Lung (tissue), 12 donors: Measurements from ENCODE around the gene NMB. TPM values are rescaled to one million over a fixed set of nuclear protein-coding genes. Genes with fewer than 3 reads are reported as not detected.
"Not testable (repeated sequence)": the region's sequence is repeated elsewhere in the genome, so short reads cannot be mapped to it uniquely, and the experiment has no call there.

Source experiments
- ATAC-seq: fragments of 200-7000 bp; cut with Tn5 transposase; one replicate; pipeline ENCODE4 v1.9.1; 2020; ENCODE audit warnings: moderate number of reproducible peaks; ENCODE audit not compliant: insufficient read depth, low FRiP score
- DNase-seq, 3 donors: peaks; one replicate each; pipeline ENCODE4 v3.0.0-alpha.2; 2013 to 2017
- H3K27ac ChIP-seq, 2 donors: one replicate each; pipeline ENCODE4 v1.5.1; 2013; ENCODE audit warnings: mild to moderate bottlenecking in 2 of 2, moderate library complexity in 2 of 2, control low read depth in 1 of 2, inconsistent platforms in 1 of 2, low read depth in 1 of 2, low read length in 1 of 2
- H3K27me3 ChIP-seq, 3 donors: one replicate each; pipeline ENCODE4 v1.5.1; 2013; ENCODE audit warnings: low read length in 2 of 3; ENCODE audit not compliant: control insufficient read depth in 3 of 3, insufficient read depth in 3 of 3
- H3K36me3 ChIP-seq, 4 donors: one replicate each; pipeline ENCODE4 v1.5.1; 2013; ENCODE audit warnings: low read length in 4 of 4, mild to moderate bottlenecking in 1 of 4, moderate library complexity in 1 of 4; ENCODE audit not compliant: control insufficient read depth in 4 of 4, insufficient read depth in 4 of 4
- H3K4me1 ChIP-seq, 5 donors: one replicate each; pipeline ENCODE4 v1.5.1; 2013; ENCODE audit warnings: low read length in 5 of 5, mild to moderate bottlenecking in 2 of 5, moderate library complexity in 1 of 5; ENCODE audit not compliant: control insufficient read depth in 5 of 5, insufficient read depth in 5 of 5
- H3K4me3 ChIP-seq: one replicate; pipeline ENCODE4 v1.5.1; 2013; ENCODE audit warnings: mild to moderate bottlenecking, control low read depth, moderate library complexity
- H3K9ac ChIP-seq, 2 donors: one replicate each; pipeline ENCODE4 v1.5.1; 2013; ENCODE audit warnings: low read length in 2 of 2, control low read depth in 1 of 2; ENCODE audit not compliant: insufficient read depth in 1 of 2
- H3K9me3 ChIP-seq, 4 donors: one replicate each; pipeline ENCODE4 v1.5.1; 2013; ENCODE audit warnings: low read length in 3 of 4, mild to moderate bottlenecking in 1 of 4, moderate library complexity in 1 of 4; ENCODE audit not compliant: control insufficient read depth in 4 of 4, insufficient read depth in 3 of 4
- CTCF ChIP-seq: IDR thresholded peaks from 2 replicates; pipeline ENCODE4 v1.5.1; 2012; ENCODE audit warnings: mild to moderate bottlenecking; ENCODE audit errors: control extremely low read depth, extremely low read depth
- WGBS, 2 donors: extraction: QIAGEN DNeasy Blood & Tissue Kit; methylation state at CpG; one replicate each; pipeline ENCODE4 v1.1.7; 2013; 5-methylcytosine and 5-hydroxymethylcytosine counted together
- polyA plus RNA-seq, 2 donors: library from polyadenylated mRNA; stranded (reverse); fragments of 200-250 nt; gene quantifications; one replicate each; pipeline ENCODE4 v1.2.1, GENCODE V29; 2013
- total RNA-seq, 2 donors: library from RNA; depleted of rRNA in 1 of 2; stranded (reverse); fragments of >200 nt in 1 of 2; gene quantifications; one replicate each; pipeline ENCODE4 v1.2.1, GENCODE V29; 2014 to 2021
- donor health status: control.
- donor health status: control.
- donor health status: Bipolar disorder and iron deficiency.
- donor health status: healthy.
- donor health status: DM: yes; HTN: yes; CAD: no.

The NMB gene
- total and polyA plus RNA-seq, 4 donors, result 2.6 to 9.3 (median 5.6) TPM

- Histone ChIP-seq H3K36me3 (peaks cover 36 to 55% (median 50%) of the 10 kb centered on the region in 4 donors), H3K4me3 (no peak overlapping the region), H3K9me3 (peaks cover 0 to 3% (median 0%) of the 10 kb centered on the region in 4 donors), H3K27ac (peak overlapping the region in 1 of 2 donors; percentile 18), H3K27me3 (no peaks in the 10 kb centered on the region), H3K4me1 (peaks cover 0 to 5% (median 4%) of the 10 kb centered on the region in 5 donors), H3K9ac (no peak overlapping the region)
- DNase-seq (no peak), ATAC-seq (no peak)
- TF ChIP-seq CTCF, result no peak
These were observed 10.3 kb downstream of the NMB start for GRCh38 chr15:84647726-84648125.

DNA sequence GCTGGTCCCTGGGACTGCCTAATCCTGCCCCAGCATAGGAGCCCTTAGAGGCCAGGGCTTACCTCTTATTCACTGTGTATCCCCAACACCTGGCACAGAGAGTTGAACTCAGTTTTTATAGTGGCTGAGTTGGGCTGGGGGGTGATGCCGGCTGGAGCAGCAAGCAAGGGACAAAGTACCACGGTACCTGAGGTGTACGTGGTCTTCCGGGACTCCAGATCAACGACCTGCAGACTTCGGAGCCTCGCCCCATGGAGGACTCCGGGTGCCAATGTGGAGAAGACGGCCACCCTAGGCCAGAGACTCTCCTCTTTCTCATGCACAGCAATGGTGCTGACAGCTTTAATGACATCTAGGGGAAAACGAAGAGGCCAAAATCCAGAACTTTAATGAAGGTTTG lies 12.0 kb downstream of the NMB start:
- 95 to 96% methylated on average over 10 of the region's 10 CpGs for whole genome bisulfite sequencing, 2 donors
- DNase-seq (no peak), ATAC-seq (no peak)
- Histone ChIP-seq H3K9ac (no peak overlapping the region), H3K36me3 (peaks cover 43 to 62% (median 51%) of the 10 kb centered on the region in 4 donors), H3K4me3 (no peak overlapping the region), H3K27me3 (no peaks in the 10 kb centered on the region), H3K27ac (no peak overlapping the region), H3K9me3 (peaks cover 0 to 3% (median 0%) of the 10 kb centered on the region in 4 donors), H3K4me1 (peaks cover 0 to 5% (median 0%) of the 10 kb centered on the region in 5 donors)
- no peak for TF ChIP-seq CTCF

- Histone ChIP-seq H3K9ac (no peak overlapping the region), H3K27ac (no peak overlapping the region), H3K36me3 (peaks cover 43 to 61% (median 51%) of the 10 kb centered on the region in 4 donors), H3K4me3 (no peak overlapping the region), H3K9me3 (peaks cover 0 to 3% (median 0%) of the 10 kb centered on the region in 4 donors), H3K4me1 (peaks cover 0 to 5% (median 0%) of the 10 kb centered on the region in 5 donors), H3K27me3 (no peaks in the 10 kb centered on the region)
- ATAC-seq (no peak), DNase-seq (no peak)
- no peak for TF ChIP-seq CTCF
- 95 to 97% methylated on average over 10 of the region's 10 CpGs for WGBS, 2 donors
These were observed 12.5 kb downstream of the NMB start for GRCh38 chr15:84645496-84645895.

DNA sequence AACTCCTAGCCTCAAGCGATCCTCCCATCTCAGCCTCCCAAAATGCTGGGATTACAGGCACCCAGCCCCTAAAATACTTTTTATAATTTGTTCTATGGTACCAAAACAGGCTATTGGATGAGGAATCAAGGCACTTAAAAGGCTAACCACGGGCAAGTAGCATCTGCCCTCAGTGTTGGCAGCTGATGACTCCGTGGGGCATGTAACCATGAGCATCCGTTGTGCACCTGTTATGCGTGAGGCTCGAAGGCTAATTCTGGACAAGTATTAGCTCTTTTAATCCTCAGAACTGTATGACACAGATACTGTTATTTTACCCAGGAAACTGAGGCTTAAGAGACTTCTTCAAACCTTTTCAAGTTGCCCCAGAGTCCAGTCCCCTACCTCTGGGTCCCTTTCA lies 14.2 kb downstream of the NMB start:
- ATAC-seq (no peak), DNase-seq (no peak)
- Histone ChIP-seq H3K4me1 (peaks cover 0 to 5% (median 0%) of the 10 kb centered on the region in 5 donors), H3K36me3 (peaks cover 42 to 65% (median 54%) of the 10 kb centered on the region in 4 donors), H3K27me3 (no peaks in the 10 kb centered on the region), H3K9ac (no peak overlapping the region), H3K9me3 (peaks cover 0 to 3% (median 0%) of the 10 kb centered on the region in 4 donors), H3K4me3 (no peak overlapping the region), H3K27ac (no peak overlapping the region)
- no peak for TF ChIP-seq CTCF
- 92 to 98% methylated on average over 6 of the region's 6 CpGs for WGBS, 2 donors

- not testable (repeated sequence) for H3K27me3 ChIP-seq, H3K9ac ChIP-seq, H3K4me1 ChIP-seq, DNase-seq, H3K27ac ChIP-seq, H3K9me3 ChIP-seq, ATAC-seq, H3K4me3 ChIP-seq
- H3K36me3 ChIP-seq, result peaks cover 39 to 59% (median 52%) of the 10 kb centered on the region in 4 donors
- WGBS, 2 donors, result 48 to 82% methylated on average over 2 of the region's 2 CpGs
These were observed 15.4 kb downstream of the NMB start for GRCh38 chr15:84642640-84643039.
